Left ventricle myocardium inferior (tissue), 1 donor: ENCODE results near the gene LSM8. TPM values are rescaled to one million over a fixed set of nuclear protein-coding genes. Genes with fewer than 3 reads are reported as not detected.

ENCODE experiments used
- DNase-seq: peaks from one replicate; pipeline ENCODE4 v3.0.0-alpha.2; 2020
- H3K27ac ChIP-seq: fragments of 200-600 bp; replicated peaks from 2 replicates; pipeline ENCODE4 v1.8.0; 2021
- H3K27me3 ChIP-seq: fragments of 200-600 bp; 2 replicates; pipeline ENCODE4 v1.8.0; 2021; ENCODE audit warnings: low read depth
- H3K36me3 ChIP-seq: fragments of 200-600 bp; 2 replicates; pipeline ENCODE4 v1.8.0; 2021
- H3K4me1 ChIP-seq: fragments of 200-600 bp; 2 replicates; pipeline ENCODE4 v1.8.0; 2021
- H3K4me3 ChIP-seq: fragments of 200-600 bp; 2 replicates; pipeline ENCODE4 v1.8.0; 2021; ENCODE audit warnings: mild to moderate bottlenecking, moderate library complexity
- H3K9me3 ChIP-seq: fragments of 200-600 bp; replicated peaks from 2 replicates; pipeline ENCODE4 v1.8.0; 2021
- intact Hi-C: fragments of 100-400 bp; cut with micrococcal nuclease; formaldehyde crosslinking; loops from one replicate; pipeline ENCODE4 v1.11.0; 2022
- total RNA-seq: library from RNA; stranded (reverse); fragmentation: NEBNext Ultra II Directional; extraction: Animal tissue kit (Norgen Biotek cat#: 25700); gene quantifications from one replicate; pipeline ENCODE4 v1.2.1, GENCODE V29; 2021
- TF ChIP-seq, protein P1 (sequence below): fragments of 200-600 bp; IDR thresholded peaks from 2 replicates; pipeline ENCODE4 v1.8.0; 2021; ENCODE audit warnings: antibody characterized with exemption, mild to moderate bottlenecking, borderline replicate concordance
- donor health status: DM: no; HTN: yes; CAD: no; lungs with severe emphysema.

LSM8 gene
- total RNA-seq, 1 donor from 2014 or later: 16.6 TPM

GRCh38 chr7:118202061-118202460, 18.1 kb downstream of the LSM8 start:
- Histone ChIP-seq H3K27me3 (no peaks in the 10 kb centered on the region), H3K36me3 (no peaks in the 10 kb centered on the region), H3K4me1 (no peaks in the 10 kb centered on the region), H3K9me3 (no peaks in the 10 kb centered on the region), H3K4me3 (no peak overlapping the region), H3K27ac (no peak overlapping the region)
- no peak for DNase-seq
- TF ChIP-seq, protein P1, sequence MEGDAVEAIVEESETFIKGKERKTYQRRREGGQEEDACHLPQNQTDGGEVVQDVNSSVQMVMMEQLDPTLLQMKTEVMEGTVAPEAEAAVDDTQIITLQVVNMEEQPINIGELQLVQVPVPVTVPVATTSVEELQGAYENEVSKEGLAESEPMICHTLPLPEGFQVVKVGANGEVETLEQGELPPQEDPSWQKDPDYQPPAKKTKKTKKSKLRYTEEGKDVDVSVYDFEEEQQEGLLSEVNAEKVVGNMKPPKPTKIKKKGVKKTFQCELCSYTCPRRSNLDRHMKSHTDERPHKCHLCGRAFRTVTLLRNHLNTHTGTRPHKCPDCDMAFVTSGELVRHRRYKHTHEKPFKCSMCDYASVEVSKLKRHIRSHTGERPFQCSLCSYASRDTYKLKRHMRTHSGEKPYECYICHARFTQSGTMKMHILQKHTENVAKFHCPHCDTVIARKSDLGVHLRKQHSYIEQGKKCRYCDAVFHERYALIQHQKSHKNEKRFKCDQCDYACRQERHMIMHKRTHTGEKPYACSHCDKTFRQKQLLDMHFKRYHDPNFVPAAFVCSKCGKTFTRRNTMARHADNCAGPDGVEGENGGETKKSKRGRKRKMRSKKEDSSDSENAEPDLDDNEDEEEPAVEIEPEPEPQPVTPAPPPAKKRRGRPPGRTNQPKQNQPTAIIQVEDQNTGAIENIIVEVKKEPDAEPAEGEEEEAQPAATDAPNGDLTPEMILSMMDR: no peak
- intact Hi-C loops: no loop called here

DNA sequence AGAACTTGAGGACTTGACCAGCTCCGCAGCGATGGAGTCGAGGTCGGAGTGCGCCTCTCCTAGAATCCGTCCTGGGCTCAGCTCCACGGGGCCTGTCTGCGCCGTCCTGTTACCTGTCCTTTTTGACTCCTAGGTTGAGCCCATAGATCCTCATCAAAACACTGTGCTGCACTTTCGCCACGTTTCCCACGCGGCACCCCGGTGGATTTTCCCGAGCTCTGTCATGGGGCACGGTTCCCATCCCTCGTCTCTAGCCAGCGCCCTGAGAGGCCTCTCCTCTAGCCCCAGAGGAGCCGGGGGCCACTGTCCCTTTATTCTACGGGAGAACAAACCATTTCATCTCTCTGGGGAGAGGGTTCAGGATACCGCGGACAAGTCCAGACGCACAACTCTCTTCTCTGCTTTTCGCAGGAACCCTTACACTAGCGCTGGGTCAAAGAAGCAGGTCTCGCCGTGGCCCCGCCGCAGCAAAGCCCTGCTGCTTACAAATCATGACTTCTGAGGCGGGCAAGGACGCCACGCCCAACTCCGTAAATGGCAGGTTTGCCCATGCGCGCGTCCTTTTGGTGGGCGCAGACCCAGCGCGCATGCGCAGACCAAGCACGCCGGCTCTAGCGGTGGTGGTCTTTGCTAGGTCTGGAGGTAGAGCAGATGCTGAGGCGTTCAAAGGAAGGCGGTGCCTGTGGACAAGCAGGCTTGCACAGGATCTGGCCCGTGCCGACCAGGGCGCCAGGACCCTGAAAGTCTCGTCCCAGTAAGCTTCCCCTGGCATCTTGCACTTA, 30.3 kb downstream of the LSM8 start:
- peak overlapping the region; percentile 35 for H3K27ac ChIP-seq
- H3K36me3 ChIP-seq: no peaks in the 10 kb centered on the region

GRCh38 chr7:118214833-118215182, 30.8 kb downstream of the LSM8 start:
- Histone ChIP-seq H3K9me3 (no peaks in the 10 kb centered on the region), H3K4me1 (peaks cover 13% of the 10 kb centered on the region), H3K27me3 (peaks cover 7% of the 10 kb centered on the region), H3K27ac (peak overlapping the region; percentile 35), H3K36me3 (no peaks in the 10 kb centered on the region), H3K4me3 (peak overlapping the region; percentile 71)
- DNase-seq: no peak
- intact Hi-C loops: no loop called here
- TF ChIP-seq, protein P1: no peak

More for the DNA sequence above, 30.3 kb downstream of the LSM8 start:
- Histone ChIP-seq H3K27me3 (peaks cover 7% of the 10 kb centered on the region), H3K4me1 (peaks cover 13% of the 10 kb centered on the region), H3K9me3 (no peaks in the 10 kb centered on the region), H3K4me3 (peak overlapping the region; percentile 71)
- intact Hi-C loops: no loop called here
- peak; percentile 69 for DNase-seq
- TF ChIP-seq, protein P1: no peak

DNA sequence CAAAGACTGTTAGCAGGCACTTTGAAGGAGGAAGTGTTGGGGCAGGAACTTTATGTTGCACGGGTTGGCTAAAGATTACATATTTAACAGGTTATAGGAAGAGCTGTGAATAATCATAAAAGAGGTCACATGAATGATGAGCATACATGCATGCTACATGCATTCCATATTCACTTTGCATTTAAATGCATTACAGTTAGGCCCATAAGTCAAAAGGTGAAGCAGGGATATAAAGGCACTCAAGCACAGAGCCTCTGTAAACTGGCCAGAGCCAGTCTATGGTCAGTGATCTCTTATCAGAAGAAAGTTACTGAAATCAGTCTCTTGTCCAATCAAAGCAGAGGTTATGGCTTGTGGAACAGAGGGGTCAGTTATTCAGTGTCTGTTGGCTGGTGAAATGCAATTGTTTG, 33.3 kb downstream of the LSM8 start:
- H3K9me3 ChIP-seq: no peaks in the 10 kb centered on the region
- intact Hi-C loops: no loop called here
- no peaks in the 10 kb centered on the region for H3K36me3 ChIP-seq
- H3K4me1 ChIP-seq: peaks cover 13% of the 10 kb centered on the region
- H3K27me3 ChIP-seq: peaks cover 7% of the 10 kb centered on the region
- no peak overlapping the region for H3K4me3 ChIP-seq
- TF ChIP-seq, protein P1: no peak
- no peak for DNase-seq
- no peak overlapping the region for H3K27ac ChIP-seq

GRCh38 chr7:118218413-118219156, 34.6 kb downstream of the LSM8 start:
- TF ChIP-seq, protein P1: no peak

More at GRCh38 chr7:118218413-118219156, 34.6 kb downstream of the LSM8 start:
- peaks cover 7% of the 10 kb centered on the region for H3K27me3 ChIP-seq
- H3K4me3 ChIP-seq: no peak overlapping the region
- intact Hi-C loops: no loop called here
- H3K9me3 ChIP-seq: no peaks in the 10 kb centered on the region
- no peak overlapping the region for H3K27ac ChIP-seq
- no peak for DNase-seq
- H3K4me1 ChIP-seq: peaks cover 12% of the 10 kb centered on the region
- no peaks in the 10 kb centered on the region for H3K36me3 ChIP-seq
